A673 (cell line): ENCODE results near the gene LDLRAD3.

Experiments
- CTCF ChIP-seq: fragments of 300-800, 200-600 bp; sonication (generic); conservative IDR thresholded peaks from 2 replicates; pipeline ENCODE4 v1.5.1; 2017; ENCODE audit warnings: low read depth, mild to moderate bottlenecking, antibody characterized with exemption, low read length, moderate library complexity, mixed read lengths
- EZH2 ChIP-seq: fragments of 200-600 bp; sonication (generic); IDR thresholded peaks from 2 replicates; pipeline ENCODE4 v1.6.1; 2017; ENCODE audit warnings: borderline replicate concordance, low read depth, mild to moderate bottlenecking, mixed read lengths, antibody characterized with exemption, low read length; ENCODE audit not compliant: poor library complexity, severe bottlenecking

DNA sequence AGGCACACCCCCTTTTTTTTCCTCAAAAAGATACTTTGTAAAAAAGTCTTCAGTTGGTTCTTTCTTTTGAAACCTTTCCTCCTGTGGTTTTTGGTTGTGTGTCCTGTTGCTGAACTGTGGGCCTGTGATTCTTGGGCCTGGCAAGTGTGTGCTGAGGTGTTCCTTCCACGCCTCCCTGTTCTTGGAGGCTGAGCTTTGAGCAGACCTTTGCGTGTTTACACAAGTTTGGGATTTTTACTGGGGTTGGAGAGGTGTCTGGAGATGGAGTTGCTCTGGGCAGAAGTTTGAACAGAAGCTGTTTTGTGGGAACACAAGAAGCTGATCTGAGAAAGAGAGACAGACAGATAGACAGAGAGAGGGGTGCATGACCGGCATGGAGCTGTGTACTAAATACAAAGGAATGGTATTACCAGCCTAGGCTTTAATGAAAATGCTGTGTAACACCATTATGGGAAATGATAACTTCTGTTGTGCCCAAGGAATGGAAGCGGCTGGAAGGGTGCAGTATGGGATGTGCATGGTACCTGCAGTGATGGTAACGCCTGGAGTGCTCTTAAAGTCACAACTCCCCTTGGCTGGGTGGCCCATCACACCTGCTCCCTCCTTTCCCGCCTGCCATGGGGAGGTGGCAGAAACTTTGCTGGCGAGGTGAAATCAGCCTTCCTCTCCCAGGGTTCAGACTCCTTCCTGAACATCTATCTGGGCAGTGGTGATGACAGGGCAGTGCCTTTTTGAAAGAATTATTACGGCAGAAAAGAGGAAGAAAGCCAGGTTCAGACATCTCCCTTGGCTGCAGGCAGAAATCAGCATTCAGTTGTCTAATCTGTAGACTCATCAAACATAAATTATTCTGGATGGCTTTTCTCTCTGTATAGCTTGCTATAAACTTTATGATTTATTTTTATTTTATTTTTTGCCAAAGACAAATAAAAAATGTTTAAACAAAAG is 70.4 kb downstream of the LDLRAD3 start:
- no peak for TF ChIP-seq CTCF
- TF ChIP-seq EZH2: no peak
